Naive thymus-derived CD8-positive, alpha-beta T cell (primary cell): ENCODE data around the gene TBC1D13. TPM values are rescaled to one million over a fixed set of nuclear protein-coding genes. Genes with fewer than 3 reads are reported as not detected.

ENCODE experiments used
- polyA plus RNA-seq, 3 donors: library from polyadenylated mRNA; unstranded; fragments of 300-500 nt; fragmentation: Illumina TruSeq; gene quantifications; one replicate each; pipeline ENCODE4 v1.2.3, GENCODE V29; 2021
- total RNA-seq, 8 experiments: library from RNA in 2 of 8; stranded (reverse) in 2 of 8; gene quantifications; one replicate each; pipeline ENCODE4 v1.2.3 and lab custom pipeline; 2021 to 2026

TBC1D13 gene
- total and polyA plus RNA-seq, 5 experiments from 2014 or later: 20.2 to 36.3 (median 29.9) TPM

Other genes with a start within 250 kb of the TBC1D13 start
- gene SPTAN1, start 234.7 kb upstream of the TBC1D13 start, total RNA-seq: 100 to 1,000 TPM; 395 to 402 TPM
- 100 to 1,000 TPM in 1 of 3 donors, 10 to 100 TPM in 2; 38.2 to 117 (median 57.5) TPM for gene SPTAN1, start 234.7 kb upstream of the TBC1D13 start, polyA plus RNA-seq
- gene DYNC2I2, start 130.4 kb upstream of the TBC1D13 start, total RNA-seq: 1 to 10 TPM; 6.0 to 8.3 TPM
- 1 to 10 TPM; 2.7 to 4.1 (median 3.9) TPM for gene DYNC2I2, start 130.4 kb upstream of the TBC1D13 start, polyA plus RNA-seq
- 100 to 1,000 TPM; 314 to 325 TPM for gene SET, start 98.0 kb upstream of the TBC1D13 start, total RNA-seq
- gene SET, start 98.0 kb upstream of the TBC1D13 start, polyA plus RNA-seq: 100 to 1,000 TPM; 179 to 229 (median 209) TPM
- 1 to 10 TPM; 1.8 to 2.2 TPM for gene PKN3, start 84.8 kb upstream of the TBC1D13 start, total RNA-seq
- 1 to 10 TPM in 2 of 3 donors, under 1 TPM in 1; 0.98 to 1.5 (median 1.0) TPM for gene PKN3, start 84.8 kb upstream of the TBC1D13 start, polyA plus RNA-seq
- gene ZDHHC12, start 63.1 kb upstream of the TBC1D13 start, total RNA-seq: 10 to 100 TPM; 24.2 to 30.7 TPM
- gene ZDHHC12, start 63.1 kb upstream of the TBC1D13 start, polyA plus RNA-seq: 10 to 100 TPM; 51.7 to 75.5 (median 64.3) TPM
- 10 to 100 TPM; 49.1 to 50.3 TPM for gene ZER1, start 15.3 kb upstream of the TBC1D13 start, total RNA-seq
- gene ZER1, start 15.3 kb upstream of the TBC1D13 start, polyA plus RNA-seq: 10 to 100 TPM; 34.7 to 46.9 (median 45.7) TPM
- 10 to 100 TPM; 15.0 to 15.8 TPM for gene ENDOG, start 31.2 kb downstream of the TBC1D13 start, total RNA-seq
- 10 to 100 TPM; 16.3 to 34.0 (median 19.0) TPM for gene ENDOG, start 31.2 kb downstream of the TBC1D13 start, polyA plus RNA-seq
- gene SPOUT1, start 42.5 kb downstream of the TBC1D13 start, total RNA-seq: 10 to 100 TPM; 60.4 to 67.1 TPM
- 10 to 100 TPM; 46.7 to 55.6 (median 50.0) TPM for gene SPOUT1, start 42.5 kb downstream of the TBC1D13 start, polyA plus RNA-seq
- 10 to 100 TPM; 15.1 to 15.9 TPM for gene KYAT1, start 94.7 kb downstream of the TBC1D13 start, total RNA-seq
- 10 to 100 TPM in 2 of 3 donors, 1 to 10 TPM in 1; 9.3 to 10.8 (median 10.4) TPM for gene KYAT1, start 94.7 kb downstream of the TBC1D13 start, polyA plus RNA-seq
- gene LRRC8A, start 94.9 kb downstream of the TBC1D13 start, total RNA-seq: 10 to 100 TPM; 27.5 to 29.4 TPM
- 10 to 100 TPM; 17.4 to 36.7 (median 22.1) TPM for gene LRRC8A, start 94.9 kb downstream of the TBC1D13 start, polyA plus RNA-seq
- 1 to 10 TPM; 6.9 to 8.2 TPM for gene PHYHD1, start 133.7 kb downstream of the TBC1D13 start, total RNA-seq
- gene PHYHD1, start 133.7 kb downstream of the TBC1D13 start, polyA plus RNA-seq: 1 to 10 TPM; 2.6 to 7.4 (median 6.2) TPM
- gene DOLK, start 160.3 kb downstream of the TBC1D13 start, total RNA-seq: 10 to 100 TPM; 10.3 to 11.1 TPM
- gene DOLK, start 160.3 kb downstream of the TBC1D13 start, polyA plus RNA-seq: 1 to 10 TPM; 9.0 to 9.2 (median 9.1) TPM
- gene NUP188, start 160.4 kb downstream of the TBC1D13 start, total RNA-seq: 10 to 100 TPM; 68.8 to 79.6 TPM
- 10 to 100 TPM; 21.9 to 36.8 (median 29.8) TPM for gene NUP188, start 160.4 kb downstream of the TBC1D13 start, polyA plus RNA-seq
- 100 to 1,000 TPM; 109 to 113 TPM for gene SH3GLB2, start 241.1 kb downstream of the TBC1D13 start, total RNA-seq
- 10 to 100 TPM; 21.7 to 40.9 (median 37.8) TPM for gene SH3GLB2, start 241.1 kb downstream of the TBC1D13 start, polyA plus RNA-seq
- 10 to 100 TPM; 77.9 to 88.3 TPM for gene MIGA2, start 249.4 kb downstream of the TBC1D13 start, total RNA-seq
- gene MIGA2, start 249.4 kb downstream of the TBC1D13 start, polyA plus RNA-seq: 10 to 100 TPM in 1 of 3 donors, 1 to 10 TPM in 2; 5.9 to 11.3 (median 7.2) TPM